ENCODE data around the gene ZMYM1.

Gene ZMYM1

GRCh38 chr1:35079003-35079930, at the start of gene ZMYM1:
Gene ZMYM1 (plus strand): TSS chr1:35079385. CDS start chr1:35093988, 14,603 bp downstream.
- Mint-ChIP-seq H3K9me3 (no peaks in the 10 kb centered on the region), H3K27ac (peak within 1 kb of the TSS; percentile 97), H3K4me3 (peak within 1 kb of the TSS; percentile 95), H3K27me3 (peaks cover 3% of the 10 kb centered on the region), H3K4me1 (ENCODE audit: low read depth) (peaks cover 40% of the 10 kb centered on the region), H3K36me3 (ENCODE audit: low read depth) (peaks cover 6% of the 10 kb centered on the region)

DNA sequence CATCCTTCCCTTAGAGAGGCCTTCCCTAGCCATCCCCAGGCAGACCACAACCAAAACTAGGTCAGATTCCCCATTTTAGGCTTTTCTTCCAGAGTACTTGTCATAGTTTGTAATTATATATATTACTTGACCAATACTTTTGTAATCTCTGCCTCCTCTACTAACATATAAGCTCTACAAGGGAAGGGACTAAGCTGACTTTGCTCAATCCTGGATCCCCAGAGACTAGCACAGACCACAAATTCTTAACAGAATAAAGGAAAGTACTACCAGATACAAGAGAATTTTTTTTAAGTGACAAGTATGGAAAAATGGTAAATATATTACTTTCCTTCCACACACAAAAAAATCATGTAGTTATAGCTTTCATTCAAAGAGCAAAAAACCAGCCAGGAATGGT, 49.4 kb upstream of the ZMYM1 start:
- peaks cover 49% of the 10 kb centered on the region for H3K4me1 Mint-ChIP-seq (ENCODE audit: low read depth)
- H3K9me3 Mint-ChIP-seq, result peaks cover 6% of the 10 kb centered on the region
- H3K27me3 Mint-ChIP-seq, result no peaks in the 10 kb centered on the region
- peaks cover 41% of the 10 kb centered on the region for H3K36me3 Mint-ChIP-seq (ENCODE audit: low read depth)
- no peak overlapping the region for H3K27ac Mint-ChIP-seq
- H3K4me3 Mint-ChIP-seq, result peak overlapping the region; percentile 100

GRCh38 chr1:35030338-35030737, 48.8 kb upstream of the ZMYM1 start:
- Mint-ChIP-seq H3K4me1 (ENCODE audit: low read depth) (peaks cover 49% of the 10 kb centered on the region), H3K27me3 (no peaks in the 10 kb centered on the region), H3K4me3 (peak overlapping the region; percentile 100), H3K9me3 (peaks cover 6% of the 10 kb centered on the region), H3K27ac (peak overlapping the region; percentile 99), H3K36me3 (ENCODE audit: low read depth) (peaks cover 41% of the 10 kb centered on the region)

- Mint-ChIP-seq H3K27ac (peak overlapping the region; percentile 99), H3K36me3 (ENCODE audit: low read depth) (peaks cover 36% of the 10 kb centered on the region), H3K4me3 (peak overlapping the region; percentile 100), H3K27me3 (no peaks in the 10 kb centered on the region), H3K9me3 (peaks cover 6% of the 10 kb centered on the region), H3K4me1 (ENCODE audit: low read depth) (peaks cover 45% of the 10 kb centered on the region)
These were observed 48.3 kb upstream of the ZMYM1 start for GRCh38 chr1:35030756-35031446.

- Mint-ChIP-seq H3K4me3 (peak overlapping the region; percentile 100), H3K36me3 (ENCODE audit: low read depth) (peaks cover 24% of the 10 kb centered on the region), H3K9me3 (peaks cover 6% of the 10 kb centered on the region), H3K27ac (no peak overlapping the region), H3K4me1 (ENCODE audit: low read depth) (peaks cover 37% of the 10 kb centered on the region), H3K27me3 (no peaks in the 10 kb centered on the region)
These were observed 46.8 kb upstream of the ZMYM1 start for GRCh38 chr1:35032384-35032739.

- H3K36me3 Mint-ChIP-seq (ENCODE audit: low read depth), result peaks cover 19% of the 10 kb centered on the region
- H3K4me3 Mint-ChIP-seq, result no peak overlapping the region
- peaks cover 32% of the 10 kb centered on the region for H3K4me1 Mint-ChIP-seq (ENCODE audit: low read depth)
- no peaks in the 10 kb centered on the region for H3K27me3 Mint-ChIP-seq
- H3K27ac Mint-ChIP-seq, result no peak overlapping the region
- H3K9me3 Mint-ChIP-seq, result peaks cover 6% of the 10 kb centered on the region
These were observed 45.8 kb upstream of the ZMYM1 start for GRCh38 chr1:35033346-35033745.

GRCh38 chr1:35036621-35037020, 42.6 kb upstream of the ZMYM1 start:
- Mint-ChIP-seq H3K36me3 (ENCODE audit: low read depth) (peaks cover 7% of the 10 kb centered on the region), H3K9me3 (peaks cover 6% of the 10 kb centered on the region), H3K27ac (no peak overlapping the region), H3K4me3 (no peak overlapping the region), H3K27me3 (no peaks in the 10 kb centered on the region), H3K4me1 (ENCODE audit: low read depth) (peaks cover 3% of the 10 kb centered on the region)

GRCh38 chr1:35037206-35037605, 42.0 kb upstream of the ZMYM1 start:
- Mint-ChIP-seq H3K9me3 (peaks cover 6% of the 10 kb centered on the region), H3K36me3 (ENCODE audit: low read depth) (peaks cover 4% of the 10 kb centered on the region)

GRCh38 chr1:35038723-35039122, 40.5 kb upstream of the ZMYM1 start:
- Mint-ChIP-seq H3K27ac (no peak overlapping the region), H3K4me1 (ENCODE audit: low read depth) (no peaks in the 10 kb centered on the region), H3K27me3 (no peaks in the 10 kb centered on the region), H3K4me3 (no peak overlapping the region), H3K36me3 (ENCODE audit: low read depth) (no peaks in the 10 kb centered on the region), H3K9me3 (no peaks in the 10 kb centered on the region)

More at GRCh38 chr1:35037206-35037605, 42.0 kb upstream of the ZMYM1 start:
- no peak overlapping the region for H3K4me3 Mint-ChIP-seq
- no peak overlapping the region for H3K27ac Mint-ChIP-seq
- H3K27me3 Mint-ChIP-seq, result no peaks in the 10 kb centered on the region
- no peaks in the 10 kb centered on the region for H3K4me1 Mint-ChIP-seq (ENCODE audit: low read depth)

- H3K4me1 Mint-ChIP-seq (ENCODE audit: low read depth), result no peaks in the 10 kb centered on the region
- H3K9me3 Mint-ChIP-seq, result no peaks in the 10 kb centered on the region
- H3K36me3 Mint-ChIP-seq (ENCODE audit: low read depth), result no peaks in the 10 kb centered on the region
- no peaks in the 10 kb centered on the region for H3K27me3 Mint-ChIP-seq
- H3K27ac Mint-ChIP-seq, result no peak overlapping the region
- no peak overlapping the region for H3K4me3 Mint-ChIP-seq
These were observed 35.7 kb upstream of the ZMYM1 start for GRCh38 chr1:35043498-35043897.

GRCh38 chr1:35044431-35044830, 34.8 kb upstream of the ZMYM1 start:
- no peaks in the 10 kb centered on the region for H3K9me3 Mint-ChIP-seq
- H3K27ac Mint-ChIP-seq, result no peak overlapping the region
- no peaks in the 10 kb centered on the region for H3K27me3 Mint-ChIP-seq
- H3K36me3 Mint-ChIP-seq (ENCODE audit: low read depth), result no peaks in the 10 kb centered on the region
- H3K4me1 Mint-ChIP-seq (ENCODE audit: low read depth), result no peaks in the 10 kb centered on the region
- no peak overlapping the region for H3K4me3 Mint-ChIP-seq

GRCh38 chr1:35046730-35047129, 32.5 kb upstream of the ZMYM1 start:
- H3K4me1 Mint-ChIP-seq (ENCODE audit: low read depth), result no peaks in the 10 kb centered on the region
- no peak overlapping the region for H3K4me3 Mint-ChIP-seq
- H3K27me3 Mint-ChIP-seq, result no peaks in the 10 kb centered on the region
- no peaks in the 10 kb centered on the region for H3K9me3 Mint-ChIP-seq
- H3K27ac Mint-ChIP-seq, result no peak overlapping the region
- H3K36me3 Mint-ChIP-seq (ENCODE audit: low read depth), result no peaks in the 10 kb centered on the region

DNA sequence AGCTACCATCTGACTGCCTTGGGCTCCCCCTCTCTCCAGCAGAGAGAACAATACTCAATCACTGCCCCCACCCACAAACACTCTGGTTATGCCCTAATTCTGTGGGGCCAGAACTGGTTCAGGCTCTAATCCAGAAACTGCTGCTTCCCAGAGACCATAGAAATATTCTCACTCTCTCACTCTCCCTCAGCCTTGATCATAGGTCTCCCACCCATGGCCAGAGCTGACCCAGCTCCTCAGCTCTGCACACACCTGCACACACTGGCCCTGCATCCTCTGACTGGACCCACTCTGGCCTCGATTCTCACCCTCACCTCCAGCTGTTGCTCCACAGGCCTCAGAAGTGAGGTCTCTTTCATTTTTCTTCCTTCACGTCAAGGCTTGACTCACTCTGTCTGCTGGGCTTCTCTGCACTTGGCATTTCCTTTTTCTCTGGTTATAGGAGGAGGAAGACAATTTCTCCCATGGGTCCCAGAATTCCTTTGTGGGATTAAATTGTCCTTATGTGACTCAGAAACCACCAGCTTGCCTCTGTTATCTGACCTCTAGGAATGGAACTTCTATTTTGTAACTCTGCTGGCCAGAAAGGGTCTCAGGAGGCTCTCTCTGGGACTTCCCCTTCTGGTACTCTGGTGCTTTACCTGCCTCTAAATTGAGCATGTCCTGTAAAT, 31.9 kb upstream of the ZMYM1 start:
- H3K27me3 Mint-ChIP-seq, result no peaks in the 10 kb centered on the region
- no peaks in the 10 kb centered on the region for H3K4me1 Mint-ChIP-seq (ENCODE audit: low read depth)
- peak overlapping the region; percentile 63 for H3K27ac Mint-ChIP-seq

DNA sequence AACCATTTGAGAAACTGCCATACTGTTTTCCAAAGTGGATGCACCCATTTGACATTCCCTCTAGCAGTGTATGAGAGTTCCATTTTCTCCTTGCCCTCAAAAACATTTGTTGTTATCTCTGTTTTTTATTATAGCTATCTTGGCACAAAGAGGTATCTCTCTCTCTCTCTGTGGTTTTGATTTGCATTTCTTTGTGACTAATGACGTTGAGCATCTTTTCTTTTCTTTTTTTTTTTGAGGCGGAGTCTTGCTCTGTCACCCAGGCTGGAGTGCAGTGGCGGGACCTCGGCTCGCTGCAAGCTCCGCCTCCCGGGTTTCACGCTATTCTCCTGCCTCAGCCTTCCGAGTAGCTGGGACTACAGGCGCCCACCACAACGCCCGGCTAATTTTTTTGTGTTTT, 30.1 kb upstream of the ZMYM1 start:
- Mint-ChIP-seq H3K27ac (no peak overlapping the region), H3K4me1 (ENCODE audit: low read depth) (no peaks in the 10 kb centered on the region), H3K9me3 (no peaks in the 10 kb centered on the region), H3K36me3 (ENCODE audit: low read depth) (no peaks in the 10 kb centered on the region), H3K27me3 (no peaks in the 10 kb centered on the region), H3K4me3 (no peak overlapping the region)

More for the DNA sequence above, 31.9 kb upstream of the ZMYM1 start:
- H3K4me3 Mint-ChIP-seq, result no peak overlapping the region
- H3K9me3 Mint-ChIP-seq, result no peaks in the 10 kb centered on the region
- H3K36me3 Mint-ChIP-seq (ENCODE audit: low read depth), result no peaks in the 10 kb centered on the region

DNA sequence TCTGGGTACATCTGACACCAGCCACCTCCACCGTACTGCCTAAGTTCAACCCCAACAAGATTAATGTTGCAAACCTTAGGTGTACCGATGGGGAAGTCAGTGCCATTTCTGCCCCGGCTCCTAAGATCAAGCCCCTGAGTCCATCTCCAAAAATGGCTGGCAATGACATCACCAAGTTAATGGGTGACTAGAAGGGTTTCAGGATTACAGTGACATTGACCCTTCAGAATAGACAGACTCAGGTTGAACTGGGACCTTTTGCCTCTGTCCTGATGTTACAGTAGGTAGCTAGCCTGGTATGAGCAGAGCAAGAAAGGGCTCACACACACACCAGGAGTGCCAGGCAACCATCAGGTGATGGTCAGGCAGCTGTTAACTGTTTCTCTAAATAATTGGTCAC, 25.8 kb upstream of the ZMYM1 start:
- Mint-ChIP-seq H3K36me3 (ENCODE audit: low read depth) (no peaks in the 10 kb centered on the region), H3K9me3 (no peaks in the 10 kb centered on the region), H3K27ac (no peak overlapping the region), H3K4me1 (ENCODE audit: low read depth) (no peaks in the 10 kb centered on the region), H3K4me3 (no peak overlapping the region), H3K27me3 (peaks cover 11% of the 10 kb centered on the region)

All from stimulated activated naive CD8-positive, alpha-beta T cell treated with anti-CD3 and anti-CD28 coated beads, Interleukin-15, Interleukin-2, amounts not matched to agents 100 ng/mL and 50 ng/mL, for 24 hours (primary cell).